Cardiac muscle cell (in vitro differentiated cells and primary cell): Measurements from ENCODE around the gene ST3GAL3. TPM values are rescaled to one million over a fixed set of nuclear protein-coding genes. Genes with fewer than 3 reads are reported as not detected.

ENCODE experiments used
- DNase-seq, 2 donors: peaks; one replicate each; pipeline versions ENCODE4 v3.0.0 to v3.0.0-alpha.2; 2010 to 2017; ENCODE audit warnings: low read depth in 1 of 2, low spot score in 1 of 2
- H3K27ac ChIP-seq: fragments of 200-600 bp; sonication (generic); 2 replicates; pipeline ENCODE4 v1.5.1; 2016
- H3K27me3 ChIP-seq: fragments of 200-600 bp; sonication (generic); 2 replicates; pipeline ENCODE4 v1.6.0; 2016; ENCODE audit warnings: control low read depth
- H3K36me3 ChIP-seq: fragments of 200-600 bp; sonication (generic); 2 replicates; pipeline ENCODE4 v1.5.1; 2016; ENCODE audit warnings: control low read depth
- H3K4me1 ChIP-seq: fragments of 200-600 bp; sonication (generic); 2 replicates; pipeline ENCODE4 v1.8.1; 2017; ENCODE audit warnings: low read depth, mild to moderate bottlenecking, mixed run types
- H3K4me3 ChIP-seq: fragments of 200-600 bp; sonication (generic); 2 replicates; pipeline ENCODE4 v1.5.1; 2016; ENCODE audit warnings: mild to moderate bottlenecking
- H3K9me3 ChIP-seq: fragments of 200-600 bp; sonication (generic); 2 replicates; pipeline ENCODE4 v1.5.1; 2017; ENCODE audit warnings: low read depth, mild to moderate bottlenecking, control low read depth
- CTCF ChIP-seq: IDR thresholded peaks from 2 replicates; pipeline ENCODE4 v1.5.1; 2012; ENCODE audit warnings: low read depth, mild to moderate bottlenecking, low read length
- polyA plus RNA-seq: library from polyadenylated mRNA; unstranded; fragments of >200 nt; fragmentation: Nextera tagmentation; extraction: Ambion mirVana; gene quantifications from 2 replicates; pipeline ENCODE4 v1.2.1, GENCODE V29; 2016
- total RNA-seq: library from RNA; depleted of rRNA; stranded (reverse); fragments of >200 nt; gene quantifications from 2 replicates; pipeline ENCODE4 v1.2.3, GENCODE V29; 2016

ST3GAL3 gene
- total and polyA plus RNA-seq, 2 experiments from 2014 or later, result 34.7 to 35.7 TPM

- DNase-seq, result no peak
- Histone ChIP-seq H3K4me3 (no peak overlapping the region), H3K4me1 (peaks cover 11% of the 10 kb centered on the region), H3K27ac (no peak overlapping the region), H3K36me3 (no peaks in the 10 kb centered on the region), H3K9me3 (no peaks in the 10 kb centered on the region), H3K27me3 (no peaks in the 10 kb centered on the region)
- no peak for TF ChIP-seq CTCF
Observed at GRCh38 chr1:43951021-43951985, 244.0 kb downstream of the ST3GAL3 start.

- peak in 1 of 2 donors; percentile 55 for DNase-seq
- Histone ChIP-seq H3K4me3 (no peak overlapping the region), H3K27ac (no peak overlapping the region), H3K36me3 (peaks cover 7% of the 10 kb centered on the region), H3K27me3 (no peaks in the 10 kb centered on the region), H3K4me1 (peaks cover 5% of the 10 kb centered on the region), H3K9me3 (no peaks in the 10 kb centered on the region)
- no peak for TF ChIP-seq CTCF
Observed at GRCh38 chr1:43952731-43953346, 245.5 kb downstream of the ST3GAL3 start.

- no peaks in the 10 kb centered on the region for H3K27me3 ChIP-seq
- no peak overlapping the region for H3K4me3 ChIP-seq
- no peak for DNase-seq
- H3K27ac ChIP-seq, result no peak overlapping the region
- H3K9me3 ChIP-seq, result no peaks in the 10 kb centered on the region
- no peak for TF ChIP-seq CTCF
- H3K36me3 ChIP-seq, result peaks cover 9% of the 10 kb centered on the region
- H3K4me1 ChIP-seq, result peaks cover 3% of the 10 kb centered on the region
Observed at GRCh38 chr1:43953361-43953760, 246.0 kb downstream of the ST3GAL3 start.

- H3K27ac ChIP-seq, result no peak overlapping the region
- no peak for TF ChIP-seq CTCF
- H3K27me3 ChIP-seq, result no peaks in the 10 kb centered on the region
- peaks cover 3% of the 10 kb centered on the region for H3K4me1 ChIP-seq
- peaks cover 13% of the 10 kb centered on the region for H3K36me3 ChIP-seq
- DNase-seq, result no peak
- no peaks in the 10 kb centered on the region for H3K9me3 ChIP-seq
- no peak overlapping the region for H3K4me3 ChIP-seq
Observed at GRCh38 chr1:43954036-43954435, 246.7 kb downstream of the ST3GAL3 start.

GRCh38 chr1:43956234-43956633 is 248.9 kb downstream of the ST3GAL3 start:
- Histone ChIP-seq H3K27me3 (no peaks in the 10 kb centered on the region), H3K4me3 (no peak overlapping the region), H3K9me3 (no peaks in the 10 kb centered on the region), H3K4me1 (peaks cover 3% of the 10 kb centered on the region), H3K27ac (no peak overlapping the region), H3K36me3 (peaks cover 17% of the 10 kb centered on the region)
- no peak for TF ChIP-seq CTCF
- no peak for DNase-seq
